ENCODE data around the gene PTPN14. TPM values are rescaled to one million over a fixed set of nuclear protein-coding genes. Genes with fewer than 3 reads are reported as not detected.

PTPN14 gene
- total RNA-seq, 1 experiment from 2014 or later, result 37.5 TPM

- no peak for ATAC-seq
- Histone ChIP-seq H2AFZ (ENCODE audit: low read depth, low read length, poor library complexity, severe bottlenecking) (no peak overlapping the region), H4K20me1 (ENCODE audit: insufficient read depth) (no peaks in the 10 kb centered on the region), H3K27ac (ENCODE audit: low read depth, low read length) (no peak overlapping the region), H3K9ac (ENCODE audit: low read length) (no peak overlapping the region), H3K9me2 (ENCODE audit: insufficient read depth) (no peaks in the 10 kb centered on the region), H3K27me3 (ENCODE audit: insufficient read depth, low read length) (no peaks in the 10 kb centered on the region), H3K4me1 (ENCODE audit: control insufficient read depth in 1 of 2, insufficient read depth in 2 of 2, low read length in 2 of 2) (no peaks in the 10 kb centered on the region), H3K36me3 (ENCODE audit: control insufficient read depth in 1 of 2, insufficient read depth in 2 of 2, low read length in 2 of 2) (no peaks in the 10 kb centered on the region), H3K79me2 (ENCODE audit: insufficient read depth, low read length) (no peaks in the 10 kb centered on the region), H3K9me3 (ENCODE audit: control insufficient read depth in 1 of 2, insufficient read depth in 1 of 2, low read depth in 1 of 2, low read length in 2 of 2) (peaks cover 0 to 11% of the 10 kb centered on the region in 2 experiments; a peak in 2 of 4 replicates), H3K4me3 (replicated peaks in 1 of 2; ENCODE audit: low read depth in 1 of 2, low read length in 2 of 2) (no peak overlapping the region), H3K4me2 (ENCODE audit: low read length) (no peak overlapping the region)
- BruUV-seq (replicated peaks), result no TSS peak
- DNase-seq (ENCODE audit: low read depth, low spot score), result no peak
- no peak for TF ChIP-seq TCF7L2 (IDR thresholded peaks at IDR 0.05; ENCODE audit: borderline replicate concordance, extremely low read depth, insufficient read depth, insufficient read length)
- intact Hi-C loops (cut with micrococcal nuclease), result no loop called here
- ChIA-PET CTCF (interaction anchor here (1.0 to 1.4 kb wide), 2 partner anchors 10 to 23 kb away, joined by 3 to 7 read pairs; partner anchors contain the start of gene PTPN14), POLR2A (no interaction called here), RAD21 (ENCODE audit: low non-redundant PET in 1 of 2, low total read pairs in 2 of 2, uncharacterized antibody in 2 of 2, unreplicated experiment in 2 of 2) (no interaction called here)
Measured at GRCh38 chr1:214574598-214575411, 23.4 kb upstream of the PTPN14 start.

GRCh38 chr1:214573386-214574318 lies 22.2 kb upstream of the PTPN14 start:
- DNase-seq (ENCODE audit: low read depth, low spot score) (no peak), ATAC-seq (no peak)
- no peaks in the 10 kb centered on the region for H3K79me2 ChIP-seq (ENCODE audit: insufficient read depth, low read length)
- no TSS peak for BruUV-seq (replicated peaks)
- ChIA-PET CTCF (interaction anchor here (1.0 to 1.4 kb wide), 2 partner anchors 11 to 22 kb away, joined by 3 to 7 read pairs; partner anchors contain the start of gene PTPN14), POLR2A (no interaction called here), RAD21 (ENCODE audit: low non-redundant PET in 1 of 2, low total read pairs in 2 of 2, uncharacterized antibody in 2 of 2, unreplicated experiment in 2 of 2) (no interaction called here)
- no peak overlapping the region for H3K4me2 ChIP-seq (ENCODE audit: low read length)
- H3K9me3 ChIP-seq (ENCODE audit: control insufficient read depth in 1 of 2, insufficient read depth in 1 of 2, low read depth in 1 of 2, low read length in 2 of 2), result peaks cover 0 to 11% of the 10 kb centered on the region in 2 experiments; a peak in 2 of 4 replicates
- no peaks in the 10 kb centered on the region for H4K20me1 ChIP-seq (ENCODE audit: insufficient read depth)
- no peak overlapping the region for H3K4me3 ChIP-seq (replicated peaks in 1 of 2; ENCODE audit: low read depth in 1 of 2, low read length in 2 of 2)
- H3K36me3 ChIP-seq (ENCODE audit: control insufficient read depth in 1 of 2, insufficient read depth in 2 of 2, low read length in 2 of 2), result no peaks in the 10 kb centered on the region
- peaks cover 0 to 5% of the 10 kb centered on the region in 2 experiments; a peak in 1 of 4 replicates for H3K4me1 ChIP-seq (ENCODE audit: control insufficient read depth in 1 of 2, insufficient read depth in 2 of 2, low read length in 2 of 2)
- H2AFZ ChIP-seq (ENCODE audit: low read depth, low read length, poor library complexity, severe bottlenecking), result no peak overlapping the region
- H3K27me3 ChIP-seq (ENCODE audit: insufficient read depth, low read length), result no peaks in the 10 kb centered on the region
- H3K9ac ChIP-seq (ENCODE audit: low read length), result no peak overlapping the region
- intact Hi-C loops (cut with micrococcal nuclease), result no loop called here
- H3K9me2 ChIP-seq (ENCODE audit: insufficient read depth), result no peaks in the 10 kb centered on the region
- no peak overlapping the region for H3K27ac ChIP-seq (ENCODE audit: low read depth, low read length)
- no peak for TF ChIP-seq JUND (IDR thresholded peaks at IDR 0.05)
- no peak for TF ChIP-seq YY1 (IDR thresholded peaks at IDR 0.05; ENCODE audit: extremely low read depth, insufficient replicate concordance, low read depth, low read length)
- no peak for TF ChIP-seq ZFX (IDR thresholded peaks at IDR 0.05)
- no peak for TF ChIP-seq CEBPB (IDR thresholded peaks at IDR 0.05; ENCODE audit: low read depth)
- TF ChIP-seq SP1 (IDR thresholded peaks at IDR 0.05; ENCODE audit: low read depth), result no peak
- TF ChIP-seq EZH2phosphoT487 (IDR thresholded peaks at IDR 0.05; ENCODE audit: borderline replicate concordance), result no peak
- no peak for TF ChIP-seq ZBTB33 (IDR thresholded peaks at IDR 0.05; ENCODE audit: extremely low read depth, insufficient replicate concordance, low read length)
- TF ChIP-seq ATF3 (IDR thresholded peaks at IDR 0.05), result no peak
- TF ChIP-seq SIN3A (IDR thresholded peaks at IDR 0.05; ENCODE audit: low read depth), result no peak
- no peak for TF ChIP-seq EZH2 (IDR thresholded peaks at IDR 0.05)
- no peak for TF ChIP-seq EGR1 (IDR thresholded peaks at IDR 0.05; ENCODE audit: low read depth)
- TF ChIP-seq POLR2AphosphoS5 (IDR thresholded peaks at IDR 0.05; ENCODE audit: low read depth, low read length), result no peak
